ENCODE results near the gene FYCO1. TPM values are rescaled to one million over a fixed set of nuclear protein-coding genes. Genes with fewer than 3 reads are reported as not detected.

The FYCO1 gene
- polyA plus RNA-seq, 2 of the 4 experiments (the other 2 are of a cell fraction) = 3.7 to 4.4 TPM

DNA sequence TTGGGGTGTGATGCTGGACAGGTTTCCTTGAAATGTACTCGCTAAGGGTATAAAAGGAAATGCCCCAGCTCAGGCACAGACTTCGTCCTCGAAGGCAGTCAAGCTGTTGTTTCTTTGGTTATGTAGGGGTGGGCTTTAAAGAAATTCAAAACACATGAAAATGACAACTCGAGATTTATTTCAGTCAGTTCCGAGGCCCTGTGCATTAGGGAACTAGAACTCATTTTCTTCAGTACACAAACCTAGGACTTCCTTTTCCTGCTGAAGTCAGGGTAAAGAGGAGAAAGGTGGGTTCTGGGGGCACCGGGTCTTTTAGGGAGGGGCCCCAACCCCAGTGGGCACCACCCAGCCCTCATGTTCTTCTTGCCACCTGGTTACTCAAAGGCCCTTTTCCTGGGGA lies 101.6 kb downstream of the FYCO1 start:
- POLR2A ChIA-PET = no interaction called here

DNA sequence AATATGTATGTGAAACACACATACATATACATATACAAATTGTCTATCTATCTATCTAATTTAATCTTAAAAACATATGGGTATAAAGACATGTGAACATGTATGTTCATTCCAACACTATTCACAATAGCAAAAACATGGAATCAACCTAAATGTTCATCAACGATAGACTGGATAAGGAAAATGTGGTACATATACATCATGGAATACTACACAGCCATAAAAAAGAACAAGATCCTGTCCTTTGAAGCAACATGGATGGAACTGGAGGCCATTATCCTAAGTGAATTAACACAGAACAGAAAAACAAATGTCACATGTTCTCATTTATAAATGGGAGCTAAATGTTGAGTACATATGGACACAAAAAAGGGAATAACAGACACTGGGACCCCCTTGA lies 103.5 kb downstream of the FYCO1 start:
- Histone ChIP-seq H3K9me3 (no peaks in the 10 kb centered on the region), H3K27ac (no peak overlapping the region), H3K4me1 (peaks cover 5% of the 10 kb centered on the region), H3K4me3 (no peak overlapping the region), H3K4me2 (no peak overlapping the region)
- WGBS (ENCODE audit: missing lambda C conversion rate) = 88% methylated on average over 1 of the region's 1 CpG
- no peak for ATAC-seq
- DNase-seq (ENCODE audit: low read depth in 1 of 2, low spot score in 1 of 2) = no peak
- ChIA-PET POLR2A (no interaction called here), CTCF (no interaction called here)
- FAIRE-seq = no peak
- TF ChIP-seq MAFK (IDR thresholded peaks at IDR 0.05; ENCODE audit: partially characterized antibody) (no peak), NPAS2 (CRISPR knock-in tag; IDR thresholded peaks at IDR 0.05; ENCODE audit: borderline replicate concordance) (no peak), SREBF2 (IDR thresholded peaks at IDR 0.05) (no peak), CHD4 (IDR thresholded peaks at IDR 0.05; ENCODE audit: borderline replicate concordance) (no peak), EP300 (IDR thresholded peaks at IDR 0.05) (no peak), RCOR1 (IDR thresholded peaks at IDR 0.05; ENCODE audit: low read depth, low read length) (no peak), TFCP2L1 (CRISPR knock-in tag; IDR thresholded peaks at IDR 0.05) (no peak), MAZ (IDR thresholded peaks at IDR 0.05; ENCODE audit: borderline replicate concordance, low read depth, low read length) (no peak), HMGXB4 (CRISPR knock-in tag; IDR thresholded peaks at IDR 0.05; ENCODE audit: borderline replicate concordance) (no peak), BHLHE40 (IDR thresholded peaks at IDR 0.05; ENCODE audit: low read depth, low read length) (no peak), MYC (IDR thresholded peaks at IDR 0.05; ENCODE audit: borderline replicate concordance, low read length) (no peak), FOSL2 (IDR thresholded peaks at IDR 0.05) (no peak), FOSL2 (CRISPR knock-in tag; IDR thresholded peaks at IDR 0.05) (no peak), ZSCAN20 (CRISPR knock-in tag; IDR thresholded peaks at IDR 0.05) (no peak), TP53 (CRISPR knock-in tag; IDR thresholded peaks at IDR 0.05) (no peak), CBX2 (IDR thresholded peaks at IDR 0.05; ENCODE audit: borderline replicate concordance, low read depth) (no peak), NFE2L2 (conservative IDR thresholded peaks at IDR 0.05; ENCODE audit: low read length) (no peak), PHF8 (IDR thresholded peaks at IDR 0.05; ENCODE audit: borderline replicate concordance, low read depth) (no peak), MAX (IDR thresholded peaks at IDR 0.05) (no peak)

More for the DNA sequence above, 101.6 kb downstream of the FYCO1 start:
- Histone ChIP-seq H3K27ac (no peak overlapping the region), H3K4me1 (peaks cover 5% of the 10 kb centered on the region), H3K4me2 (no peak overlapping the region), H3K4me3 (no peak overlapping the region), H3K9me3 (no peaks in the 10 kb centered on the region)
- TF ChIP-seq CBX2 (IDR thresholded peaks at IDR 0.05; ENCODE audit: borderline replicate concordance, low read depth) = no peak
- no peak for TF ChIP-seq EP300 (IDR thresholded peaks at IDR 0.05)
- TF ChIP-seq HOXB13 (CRISPR knock-in tag; IDR thresholded peaks at IDR 0.05; ENCODE audit: low read depth) = no peak
- TF ChIP-seq NPAS2 (CRISPR knock-in tag; IDR thresholded peaks at IDR 0.05; ENCODE audit: borderline replicate concordance) = no peak
- no peak for TF ChIP-seq JUN (IDR thresholded peaks at IDR 0.05)
- TF ChIP-seq PHF8 (IDR thresholded peaks at IDR 0.05; ENCODE audit: borderline replicate concordance, low read depth) = no peak
- TF ChIP-seq, protein P1, sequence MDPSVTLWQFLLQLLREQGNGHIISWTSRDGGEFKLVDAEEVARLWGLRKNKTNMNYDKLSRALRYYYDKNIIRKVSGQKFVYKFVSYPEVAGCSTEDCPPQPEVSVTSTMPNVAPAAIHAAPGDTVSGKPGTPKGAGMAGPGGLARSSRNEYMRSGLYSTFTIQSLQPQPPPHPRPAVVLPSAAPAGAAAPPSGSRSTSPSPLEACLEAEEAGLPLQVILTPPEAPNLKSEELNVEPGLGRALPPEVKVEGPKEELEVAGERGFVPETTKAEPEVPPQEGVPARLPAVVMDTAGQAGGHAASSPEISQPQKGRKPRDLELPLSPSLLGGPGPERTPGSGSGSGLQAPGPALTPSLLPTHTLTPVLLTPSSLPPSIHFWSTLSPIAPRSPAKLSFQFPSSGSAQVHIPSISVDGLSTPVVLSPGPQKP (IDR thresholded peaks at IDR 0.05; ENCODE audit: low read depth, low read length) = no peak
- TF ChIP-seq BHLHE40 (IDR thresholded peaks at IDR 0.05; ENCODE audit: low read depth, low read length) = no peak
- no peak for TF ChIP-seq FOSL2 (IDR thresholded peaks at IDR 0.05)
- TF ChIP-seq FOSL2 (CRISPR knock-in tag; IDR thresholded peaks at IDR 0.05) = no peak
- TF ChIP-seq TP53 (CRISPR knock-in tag; IDR thresholded peaks at IDR 0.05) = no peak
- ATAC-seq = no peak
- CTCF ChIA-PET = no interaction called here
- DNase-seq (ENCODE audit: low read depth in 1 of 2, low spot score in 1 of 2) = no peak
- FAIRE-seq = no peak
- WGBS (ENCODE audit: missing lambda C conversion rate) = 50% methylated on average over 6 of the region's 6 CpGs

Measured in A549 (cell line).